Liver (tissue), 3 donors: ENCODE results near the gene THAP7.

ENCODE experiments used
- EGR1 ChIP-seq, 2 donors: IDR thresholded peaks; 2 replicates each; pipeline ENCODE4 v1.6.1; 2016 to 2018; ENCODE audit warnings: antibody characterized with exemption in 2 of 2, low read depth in 2 of 2
- FOXA1 ChIP-seq: IDR thresholded peaks from 2 replicates; pipeline ENCODE4 v1.6.1; 2016; ENCODE audit warnings: antibody characterized with exemption
- GABPA ChIP-seq, 2 donors: IDR thresholded peaks in 1 of 2; conservative IDR thresholded peaks in 1 of 2; 2 replicates each; pipeline ENCODE4 v1.6.1; 2016; ENCODE audit warnings: antibody characterized with exemption in 2 of 2, mild to moderate bottlenecking in 1 of 2, moderate library complexity in 1 of 2
- HNF4A ChIP-seq, 2 donors: conservative IDR thresholded peaks; 2 replicates each; pipeline ENCODE4 v1.6.1; 2016; ENCODE audit warnings: antibody characterized with exemption in 2 of 2, mild to moderate bottlenecking in 2 of 2
- JUND ChIP-seq, 2 donors: IDR thresholded peaks; 2 replicates each; pipeline ENCODE4 v1.6.1; 2016; ENCODE audit warnings: antibody characterized with exemption in 2 of 2
- MAX ChIP-seq: IDR thresholded peaks from 2 replicates; pipeline ENCODE4 v1.6.1; 2016; ENCODE audit warnings: antibody characterized with exemption
- RAD21 ChIP-seq, 2 donors: IDR thresholded peaks; 2 replicates each; pipeline ENCODE4 v1.6.1; 2016; ENCODE audit warnings: antibody characterized with exemption in 2 of 2, mild to moderate bottlenecking in 2 of 2
- REST ChIP-seq: IDR thresholded peaks from 2 replicates; pipeline ENCODE4 v1.6.1; 2016; ENCODE audit warnings: antibody characterized with exemption, mild to moderate bottlenecking
- RXRA ChIP-seq, 2 donors: IDR thresholded peaks; 2 replicates each; pipeline ENCODE4 v1.6.1; 2017 to 2018; ENCODE audit warnings: antibody characterized with exemption in 2 of 2, mild to moderate bottlenecking in 1 of 2
- SP1 ChIP-seq: IDR thresholded peaks from 2 replicates; pipeline ENCODE4 v1.6.1; 2018; ENCODE audit warnings: antibody characterized with exemption, mild to moderate bottlenecking
- TAF1 ChIP-seq: conservative IDR thresholded peaks from 2 replicates; pipeline ENCODE4 v1.6.1; 2016; ENCODE audit warnings: antibody characterized with exemption, mild to moderate bottlenecking
- YY1 ChIP-seq: IDR thresholded peaks from 2 replicates; pipeline ENCODE4 v1.6.1; 2016; ENCODE audit warnings: antibody characterized with exemption, mild to moderate bottlenecking
- TF ChIP-seq, protein P1 (sequence below): fragments of 150-350 bp; IDR thresholded peaks from 2 replicates; pipeline ENCODE4 v1.5.1; 2017; ENCODE audit warnings: improper control_type of control experiment, low read depth, low read length; ENCODE audit not compliant: missing input control
- TF ChIP-seq, protein P2 (sequence below): IDR thresholded peaks from 2 replicates; pipeline ENCODE4 v1.6.1; 2016; ENCODE audit warnings: antibody characterized with exemption
- donor health status: healthy.
- donor health status: healthy.

GRCh38 chr22:21032037-21032867 is 30.3 kb upstream of the THAP7 start, which contains the start of gene SLC7A4:
- TF ChIP-seq RAD21 (IDR thresholded peaks at IDR 0.05), result no peak
- no peak for TF ChIP-seq TAF1
- TF ChIP-seq, protein P1, sequence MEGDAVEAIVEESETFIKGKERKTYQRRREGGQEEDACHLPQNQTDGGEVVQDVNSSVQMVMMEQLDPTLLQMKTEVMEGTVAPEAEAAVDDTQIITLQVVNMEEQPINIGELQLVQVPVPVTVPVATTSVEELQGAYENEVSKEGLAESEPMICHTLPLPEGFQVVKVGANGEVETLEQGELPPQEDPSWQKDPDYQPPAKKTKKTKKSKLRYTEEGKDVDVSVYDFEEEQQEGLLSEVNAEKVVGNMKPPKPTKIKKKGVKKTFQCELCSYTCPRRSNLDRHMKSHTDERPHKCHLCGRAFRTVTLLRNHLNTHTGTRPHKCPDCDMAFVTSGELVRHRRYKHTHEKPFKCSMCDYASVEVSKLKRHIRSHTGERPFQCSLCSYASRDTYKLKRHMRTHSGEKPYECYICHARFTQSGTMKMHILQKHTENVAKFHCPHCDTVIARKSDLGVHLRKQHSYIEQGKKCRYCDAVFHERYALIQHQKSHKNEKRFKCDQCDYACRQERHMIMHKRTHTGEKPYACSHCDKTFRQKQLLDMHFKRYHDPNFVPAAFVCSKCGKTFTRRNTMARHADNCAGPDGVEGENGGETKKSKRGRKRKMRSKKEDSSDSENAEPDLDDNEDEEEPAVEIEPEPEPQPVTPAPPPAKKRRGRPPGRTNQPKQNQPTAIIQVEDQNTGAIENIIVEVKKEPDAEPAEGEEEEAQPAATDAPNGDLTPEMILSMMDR, result no peak
- TF ChIP-seq SP1, result no peak
- TF ChIP-seq MAX, result no peak
- no peak for TF ChIP-seq GABPA (IDR thresholded peaks at IDR 0.05 in 1 of 2, conservative IDR thresholded peaks at IDR 0.05 in 1 of 2)
- no peak for TF ChIP-seq JUND (IDR thresholded peaks at IDR 0.05)
- no peak for TF ChIP-seq FOXA1
- no peak for TF ChIP-seq REST
- TF ChIP-seq EGR1 (IDR thresholded peaks at IDR 0.05; ENCODE audit: low read depth in 2 of 2), result no peak
- TF ChIP-seq, protein P2, sequence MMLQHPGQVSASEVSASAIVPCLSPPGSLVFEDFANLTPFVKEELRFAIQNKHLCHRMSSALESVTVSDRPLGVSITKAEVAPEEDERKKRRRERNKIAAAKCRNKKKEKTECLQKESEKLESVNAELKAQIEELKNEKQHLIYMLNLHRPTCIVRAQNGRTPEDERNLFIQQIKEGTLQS, result no peak
- no peak for TF ChIP-seq YY1
- no peak for TF ChIP-seq HNF4A (conservative IDR thresholded peaks at IDR 0.05)
- no peak for TF ChIP-seq RXRA (IDR thresholded peaks at IDR 0.05)
